GM19099 (cell line): ENCODE data around the gene MINDY4.

ENCODE experiments used
- POLR2A ChIP-seq: IDR thresholded peaks from 3 replicates; pipeline ENCODE4 v1.6.1; 2011; ENCODE audit warnings: low read depth; ENCODE audit not compliant: insufficient read length; ENCODE audit errors: extremely low read depth

MINDY4 gene

GRCh38 chr7:30780941-30781340 is 9.7 kb downstream of the MINDY4 start:
- no peak for TF ChIP-seq POLR2A

- no peak for TF ChIP-seq POLR2A
Measured at GRCh38 chr7:30782690-30783089, 11.5 kb downstream of the MINDY4 start.

GRCh38 chr7:30785786-30786185 is 14.6 kb downstream of the MINDY4 start:
- no peak for TF ChIP-seq POLR2A

GRCh38 chr7:30787486-30787885 is 16.3 kb downstream of the MINDY4 start:
- TF ChIP-seq POLR2A, result no peak

GRCh38 chr7:30788640-30789333 is 17.6 kb downstream of the MINDY4 start:
- no peak for TF ChIP-seq POLR2A

GRCh38 chr7:30789334-30789711 is 18.1 kb downstream of the MINDY4 start:
- TF ChIP-seq POLR2A, result no peak

- no peak for TF ChIP-seq POLR2A
Measured at GRCh38 chr7:30790356-30790755, 19.1 kb downstream of the MINDY4 start.

- no peak for TF ChIP-seq POLR2A
Measured at GRCh38 chr7:30791114-30791513, 19.9 kb downstream of the MINDY4 start.

- no peak for TF ChIP-seq POLR2A
Measured at GRCh38 chr7:30795161-30795948, 24.1 kb downstream of the MINDY4 start.

- TF ChIP-seq POLR2A, result no peak
Measured at GRCh38 chr7:30796105-30796869, 25.1 kb downstream of the MINDY4 start.

GRCh38 chr7:30797176-30798040 is 26.2 kb downstream of the MINDY4 start:
- no peak for TF ChIP-seq POLR2A

GRCh38 chr7:30799206-30799975 is 28.2 kb downstream of the MINDY4 start:
- TF ChIP-seq POLR2A, result no peak

GRCh38 chr7:30799976-30800661 is 28.9 kb downstream of the MINDY4 start:
- no peak for TF ChIP-seq POLR2A
